IMR-90 (cell line): Measurements from ENCODE around the gene NEUROG1. TPM values are rescaled to one million over a fixed set of nuclear protein-coding genes. Genes with fewer than 3 reads are reported as not detected.

Experiments
- ATAC-seq: fragments of 200-7000 bp; cut with Tn5 transposase; 2 replicates; pipeline ENCODE4 v1.9.1; 2020; ENCODE audit warnings: low read depth, mild to moderate bottlenecking, moderate library complexity
- BruUV-seq: library from RNA; stranded (reverse); fragments of 400-500 nt; replicated peaks from 2 replicates; lab custom pipeline; 2021; lab: Mats Ljungman, UMichigan
- CTCF ChIA-PET: fragments of 300-600 bp; formaldehyde crosslinking; extraction: SDS; loops from one replicate; lab custom pipeline; 2021; ENCODE audit warnings: antibody characterized with exemption; lab: Yijun Ruan, JAX
- POLR2A ChIA-PET: fragments of 300-600 bp; sonication (Branson Sonifier 250); formaldehyde crosslinking; loops from one replicate; lab custom pipeline; 2022; ENCODE audit warnings: antibody characterized with exemption; ENCODE audit not compliant: unreplicated experiment; lab: Charles Lee
- DNase-seq: peaks from one replicate; pipeline ENCODE4 v3.0.0; 2013
- H2AFZ ChIP-seq: replicated peaks from 2 replicates; pipeline ENCODE3; 2013; ENCODE audit warnings: low read length, mild to moderate bottlenecking; ENCODE audit not compliant: poor library complexity
- H2AK5ac ChIP-seq: 2 replicates; pipeline ENCODE4 v1.6.1; 2013; ENCODE audit warnings: low read depth, low read length, inconsistent platforms
- H2AK9ac ChIP-seq: replicated peaks from 2 replicates; pipeline ENCODE3; 2013; ENCODE audit warnings: mild to moderate bottlenecking, low read depth, low read length, moderate library complexity; ENCODE audit not compliant: poor library complexity
- H2BK120ac ChIP-seq: 2 replicates; pipeline ENCODE4 v1.6.1; 2013; ENCODE audit warnings: low read depth, low read length, inconsistent platforms
- H2BK15ac ChIP-seq: 3 replicates; pipeline ENCODE4 v1.6.1; 2013; ENCODE audit warnings: low read depth, low read length, inconsistent platforms
- H2BK20ac ChIP-seq: 2 replicates; pipeline ENCODE4 v1.6.1; 2013; ENCODE audit warnings: low read depth, mild to moderate bottlenecking, inconsistent platforms, low read length, moderate library complexity
- H2BK5ac ChIP-seq: 2 replicates; pipeline ENCODE4 v1.6.1; 2013; ENCODE audit warnings: mild to moderate bottlenecking, low read depth, low read length, inconsistent platforms; ENCODE audit not compliant: poor library complexity, severe bottlenecking
- H3K14ac ChIP-seq: replicated peaks from 2 replicates; pipeline ENCODE4 v1.6.1; 2013; ENCODE audit warnings: low read depth, low read length, inconsistent platforms
- H3K18ac ChIP-seq: 2 replicates; pipeline ENCODE4 v1.6.1; 2013; ENCODE audit warnings: low read depth, low read length, control low read depth
- H3K23ac ChIP-seq: 2 replicates; pipeline ENCODE4 v1.6.1; 2013; ENCODE audit warnings: low read depth, low read length, inconsistent platforms
- H3K27ac ChIP-seq: 2 replicates; pipeline ENCODE4 v1.5.1; 2013; ENCODE audit warnings: mild to moderate bottlenecking, control low read depth, low read length; ENCODE audit not compliant: insufficient read depth
- H3K27me3 ChIP-seq: 2 replicates; pipeline ENCODE4 v1.6.1; 2013; ENCODE audit warnings: low read length; ENCODE audit not compliant: control insufficient read depth, insufficient read depth
- H3K36me3 ChIP-seq: 2 replicates; pipeline ENCODE4 v1.6.1; 2013; ENCODE audit warnings: low read length, mixed read lengths; ENCODE audit not compliant: control insufficient read depth, insufficient read depth
- H3K4ac ChIP-seq: 2 replicates; pipeline ENCODE4 v1.6.1; 2013; ENCODE audit warnings: low read depth, low read length, inconsistent platforms
- H3K4me1 ChIP-seq: 2 replicates; pipeline ENCODE4 v1.6.1; 2013; ENCODE audit warnings: low read length, mixed read lengths; ENCODE audit not compliant: control insufficient read depth, insufficient read depth
- H3K4me2 ChIP-seq: 2 replicates; pipeline ENCODE4 v1.6.1; 2013; ENCODE audit warnings: low read depth, mild to moderate bottlenecking, control low read depth, low read length, moderate library complexity
- H3K4me3 ChIP-seq: 2 replicates; pipeline ENCODE4 v1.5.1; 2013; ENCODE audit warnings: low read depth, mild to moderate bottlenecking, control low read depth, low read length, moderate library complexity; ENCODE audit not compliant: insufficient read depth
- H3K56ac ChIP-seq: 2 replicates; pipeline ENCODE4 v1.6.1; 2013; ENCODE audit warnings: low read length, inconsistent platforms; ENCODE audit not compliant: insufficient read depth; ENCODE audit errors: extremely low read depth
- H3K79me1 ChIP-seq, 2 experiments: 2 replicates each; pipeline ENCODE4 v1.6.1; 2013; ENCODE audit warnings: low read length in 2 of 2, inconsistent platforms in 1 of 2, low read depth in 1 of 2
- H3K9ac ChIP-seq: 2 replicates; pipeline ENCODE4 v1.6.1; 2013; ENCODE audit warnings: low read depth, low read length, control low read depth
- H3K9me1 ChIP-seq: 2 replicates; pipeline ENCODE4 v1.6.1; 2013; ENCODE audit warnings: low read length, inconsistent platforms; ENCODE audit not compliant: insufficient read depth
- H3K9me3 ChIP-seq: 2 replicates; pipeline ENCODE4 v1.6.1; 2013; ENCODE audit warnings: low read length; ENCODE audit not compliant: control insufficient read depth, insufficient read depth
- H4K20me1 ChIP-seq: 2 replicates; pipeline ENCODE4 v1.6.1; 2013; ENCODE audit warnings: low read length, inconsistent platforms; ENCODE audit not compliant: insufficient read depth
- H4K5ac ChIP-seq: 2 replicates; pipeline ENCODE4 v1.6.1; 2013; ENCODE audit warnings: mild to moderate bottlenecking, low read depth, low read length, control low read depth
- H4K8ac ChIP-seq, 2 experiments: 2 replicates each; pipeline ENCODE4 v1.6.1; 2013; ENCODE audit warnings: low read depth in 2 of 2, low read length in 2 of 2, control low read depth in 1 of 2, inconsistent platforms in 1 of 2
- H4K91ac ChIP-seq: 2 replicates; pipeline ENCODE4 v1.6.1; 2013; ENCODE audit warnings: low read depth, low read length, inconsistent platforms; ENCODE audit not compliant: insufficient read depth
- BHLHE40 ChIP-seq: fragments of 150-350 bp; IDR thresholded peaks from 2 replicates; pipeline ENCODE4 v1.6.1; 2016; ENCODE audit warnings: mild to moderate bottlenecking, low read depth, low read length
- CEBPB ChIP-seq: IDR thresholded peaks from 2 replicates; pipeline ENCODE4 v1.6.1; 2012; ENCODE audit warnings: low read depth, low read length, improper control_type of control experiment
- CTCF ChIP-seq: conservative IDR thresholded peaks from 2 replicates; pipeline ENCODE4 v1.5.1; 2012; ENCODE audit warnings: mild to moderate bottlenecking, low read depth, low read length, improper control_type of control experiment
- ELK1 ChIP-seq: fragments of 150-350 bp; IDR thresholded peaks from 2 replicates; pipeline ENCODE4 v1.6.1; 2016; ENCODE audit warnings: low read depth, mild to moderate bottlenecking, low read length, moderate library complexity, borderline replicate concordance
- FOS ChIP-seq: fragments of 150-350 bp; IDR thresholded peaks from 2 replicates; pipeline ENCODE4 v1.6.1; 2016; ENCODE audit warnings: low read depth, low read length
- MAFK ChIP-seq: IDR thresholded peaks from 2 replicates; pipeline ENCODE4 v1.6.1; 2012; ENCODE audit warnings: low read depth, low read length, improper control_type of control experiment
- MAZ ChIP-seq: IDR thresholded peaks from 2 replicates; pipeline ENCODE4 v1.6.1; 2012; ENCODE audit warnings: low read depth, mild to moderate bottlenecking, low read length, improper control_type of control experiment, moderate library complexity, borderline replicate concordance
- MXI1 ChIP-seq: IDR thresholded peaks from 2 replicates; pipeline ENCODE4 v1.6.1; 2012; ENCODE audit warnings: low read depth, mild to moderate bottlenecking, low read length, moderate library complexity, borderline replicate concordance
- NFE2L2 ChIP-seq: fragments of 150-350 bp; IDR thresholded peaks from 2 replicates; pipeline ENCODE4 v1.6.1; 2016; ENCODE audit warnings: low read depth, mild to moderate bottlenecking, low read length
- POLR2A ChIP-seq: IDR thresholded peaks from 2 replicates; pipeline ENCODE4 v1.6.1; 2012; ENCODE audit warnings: mild to moderate bottlenecking, low read depth, low read length
- RAD21 ChIP-seq: IDR thresholded peaks from 2 replicates; pipeline ENCODE4 v1.6.1; 2012; ENCODE audit warnings: low read length, improper control_type of control experiment
- RFX5 ChIP-seq: IDR thresholded peaks from 2 replicates; pipeline ENCODE4 v1.8.0; 2012; ENCODE audit warnings: low read depth, mild to moderate bottlenecking, low read length, moderate library complexity
- SMC3 ChIP-seq: fragments of 150-350 bp; IDR thresholded peaks from 2 replicates; pipeline ENCODE4 v1.6.1; 2016; ENCODE audit warnings: low read depth, mild to moderate bottlenecking, antibody characterized with exemption, low read length, moderate library complexity
- USF2 ChIP-seq: fragments of 150-350 bp; IDR thresholded peaks from 2 replicates; pipeline ENCODE4 v1.6.1; 2017; ENCODE audit warnings: mild to moderate bottlenecking, antibody characterized with exemption, low read length, low read depth
- WGBS, 2 experiments: methylation state at CpG; one replicate each; pipeline versions ENCODE4 v1.1.5 to v1.1.7; 2013; ENCODE audit warnings: missing lambda C conversion rate in 2 of 2; ENCODE audit not compliant: insufficient read length in 1 of 2; ENCODE audit errors: extremely low coverage in 2 of 2; 5-methylcytosine and 5-hydroxymethylcytosine counted together
- dilution Hi-C: fragments of 300-500 bp; cut with HindIII; formaldehyde crosslinking; loops from one replicate; pipeline ENCODE4 v1.14.3; 2018; ENCODE audit warnings: low sequenced_read_pairs; ENCODE audit not compliant: unreplicated experiment
- in situ Hi-C: fragments of 300-500 bp; cut with MboI; formaldehyde crosslinking; loops from 3 replicates; pipeline ENCODE4 v1.14.3; 2019; ENCODE audit warnings: low sequenced_read_pairs, inconsistent platforms, mixed read lengths
- intact Hi-C: fragments of 100-400 bp; cut with micrococcal nuclease; formaldehyde crosslinking; loops from 2 replicates; pipeline ENCODE4 v1.10.0; 2022
- polyA plus RNA-seq, 3 experiments: library from polyadenylated mRNA; depleted of rRNA; stranded (reverse); fragments of >200 nt; gene quantifications; 2 replicates each; pipeline ENCODE4 v1.2.3, GENCODE V29; 2012; ENCODE audit warnings: low replicate concordance in 1 of 3
- total RNA-seq: library from RNA; depleted of rRNA; stranded (reverse); fragments of >200 nt; gene quantifications from 2 replicates; pipeline ENCODE4 v1.2.3, GENCODE V29; 2012

The NEUROG1 gene
- total and polyA plus RNA-seq, 2 of the 4 experiments (the other 2 are of a cell fraction): not detected

GRCh38 chr5:135576075-135576599 lies 40.4 kb upstream of the NEUROG1 start:
- no peak overlapping the region for H2BK20ac ChIP-seq
- H3K4me2 ChIP-seq: no peak overlapping the region
- H3K9ac ChIP-seq: no peak overlapping the region
- ChIA-PET POLR2A (no interaction called here), CTCF (interaction anchor here (1.8 kb wide), 1 partner anchor 10 kb away, joined by 9 read pairs; no protein-coding TSS in a partner anchor)
- in situ Hi-C loops (no loop called here), intact Hi-C loops (no loop called here), dilution Hi-C loops (no loop called here)
- H3K14ac ChIP-seq: no peak overlapping the region
- no peaks in the 10 kb centered on the region for H4K20me1 ChIP-seq
- no peak overlapping the region for H2AFZ ChIP-seq
- no peak overlapping the region for H2BK120ac ChIP-seq
- peak overlapping the region; percentile 14 for H2AK9ac ChIP-seq
- H2BK5ac ChIP-seq: no peak overlapping the region
- H2BK15ac ChIP-seq: no peak overlapping the region
- H3K27me3 ChIP-seq: peaks cover 57% of the 10 kb centered on the region
- H3K56ac ChIP-seq: no peak overlapping the region
- H3K9me3 ChIP-seq: no peaks in the 10 kb centered on the region; the same call in 1 of the 2 replicates
- no peak overlapping the region for H3K27ac ChIP-seq
- H4K5ac ChIP-seq: no peak overlapping the region
- no peak overlapping the region for H3K4me3 ChIP-seq
- H3K18ac ChIP-seq: no peak overlapping the region
- H3K4me1 ChIP-seq: 0 out of 2 replicates have a peak, but pooled peaks cover 1% of the 10 kb centered on the region
- no peak overlapping the region for H3K23ac ChIP-seq
- no peak overlapping the region for H3K4ac ChIP-seq
- TF ChIP-seq POLR2A (no peak), SMC3 (no peak), FOS (no peak), CEBPB (no peak), MXI1 (no peak), RAD21 (no peak), BHLHE40 (no peak), MAFK (no peak), MAZ (no peak), ELK1 (no peak), NFE2L2 (no peak), RFX5 (no peak), USF2 (no peak), CTCF (no peak)
- no peak overlapping the region for H4K8ac ChIP-seq
- no peaks in the 10 kb centered on the region for H3K9me1 ChIP-seq
- H3K79me1 ChIP-seq: no peaks in the 10 kb centered on the region
- ATAC-seq: peak; percentile 68
- H2AK5ac ChIP-seq: no peak overlapping the region
- BruUV-seq: no TSS peak
- H4K91ac ChIP-seq: no peak overlapping the region
- 55% methylated on average over 2 of the region's 6 CpGs; no CpG with 5 or more reads in 1 of the 2 experiments for WGBS, 2 experiments
- DNase-seq: peak; percentile 33
- H3K36me3 ChIP-seq: no peaks in the 10 kb centered on the region
